Endothelial cell of umbilical vein (primary cell): ENCODE measurements around the gene SRRM3.
A peak's percentile ranks its signal among the peaks of the same experiment; 100 is the strongest.

ENCODE experiments used
- EZH2 ChIP-seq: IDR thresholded peaks from 2 replicates; pipeline ENCODE4 v1.6.1; 2012; ENCODE audit warnings: borderline replicate concordance, low read depth, mild to moderate bottlenecking, moderate library complexity, low read length, inconsistent platforms; ENCODE audit not compliant: severe bottlenecking
- FOS ChIP-seq: IDR thresholded peaks from 2 replicates; pipeline ENCODE4 v1.6.1; 2011; ENCODE audit warnings: mild to moderate bottlenecking, low read length, moderate library complexity, borderline replicate concordance; ENCODE audit not compliant: insufficient read depth
- JUN ChIP-seq: IDR thresholded peaks from 2 replicates; pipeline ENCODE4 v1.6.1; 2011; ENCODE audit warnings: borderline replicate concordance, low read depth; ENCODE audit not compliant: insufficient read length, insufficient read depth
- MYC ChIP-seq: IDR thresholded peaks from one replicate; pipeline ENCODE4 v1.6.1; 2011; ENCODE audit warnings: mild to moderate bottlenecking, low read depth, low read length
- POLR2A ChIP-seq: IDR thresholded peaks from 2 replicates; pipeline ENCODE4 v1.6.1; 2012; ENCODE audit warnings: low read depth, mild to moderate bottlenecking, control low read depth, low read length
- POLR2AphosphoS5 ChIP-seq: IDR thresholded peaks from 2 replicates; pipeline ENCODE4 v1.6.1; 2012; ENCODE audit warnings: low read depth, mild to moderate bottlenecking, control low read depth, low read length, moderate library complexity; ENCODE audit not compliant: insufficient read depth
- TF ChIP-seq, protein P1 (sequence below), 2 donors: IDR thresholded peaks; 1 replicate in 1 of 2; 2 replicates in 1 of 2; pipeline ENCODE4 v1.5.1; 2011; ENCODE audit warnings: low read length in 2 of 2, mild to moderate bottlenecking in 2 of 2, moderate library complexity in 2 of 2, control low read depth in 1 of 2, inconsistent platforms in 1 of 2, low read depth in 1 of 2; ENCODE audit not compliant: insufficient read depth in 1 of 2; ENCODE audit errors: extremely low read depth in 1 of 2

DNA sequence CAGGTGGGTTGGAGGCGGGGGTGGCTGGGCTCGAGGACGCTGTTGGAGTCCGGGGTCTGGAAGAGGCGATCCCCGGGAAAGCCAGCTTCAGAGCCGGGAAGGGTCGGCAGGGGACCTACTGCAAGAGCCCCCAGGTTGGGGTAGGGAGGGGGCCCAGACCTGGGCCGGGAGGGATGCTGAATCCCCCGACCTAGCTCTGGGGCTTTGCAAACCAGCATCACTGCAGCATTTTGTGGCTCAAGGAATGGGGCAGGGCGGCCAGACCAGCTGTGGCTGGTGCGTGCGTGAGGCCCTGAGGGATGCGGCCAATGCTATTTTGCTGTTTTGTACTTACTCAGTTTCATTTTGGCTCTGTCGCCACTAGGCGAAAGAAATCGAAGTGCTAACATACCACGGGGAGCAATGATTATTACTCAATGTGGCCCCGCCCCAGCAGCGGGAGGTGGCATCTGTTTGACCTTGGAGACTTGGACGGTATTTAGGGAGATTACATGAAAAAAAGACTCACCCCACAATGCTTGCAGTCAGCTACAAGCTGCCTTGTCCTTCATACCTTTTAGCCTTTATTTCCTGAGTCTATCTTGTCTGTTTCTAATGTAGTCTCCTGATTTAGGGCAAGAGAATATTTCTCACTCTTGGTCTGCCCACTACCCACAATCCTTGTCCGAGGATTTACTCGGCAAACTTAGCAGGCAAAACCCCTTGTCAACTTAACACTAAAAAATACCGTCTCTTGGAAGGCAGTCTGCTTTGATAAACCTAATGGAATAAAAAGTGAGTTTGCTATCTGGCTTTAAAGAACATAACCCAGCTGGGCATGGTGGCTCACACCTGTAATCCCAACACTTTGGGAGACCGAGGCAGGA, 117.0 kb downstream of the SRRM3 start:
- TF ChIP-seq, protein P1, sequence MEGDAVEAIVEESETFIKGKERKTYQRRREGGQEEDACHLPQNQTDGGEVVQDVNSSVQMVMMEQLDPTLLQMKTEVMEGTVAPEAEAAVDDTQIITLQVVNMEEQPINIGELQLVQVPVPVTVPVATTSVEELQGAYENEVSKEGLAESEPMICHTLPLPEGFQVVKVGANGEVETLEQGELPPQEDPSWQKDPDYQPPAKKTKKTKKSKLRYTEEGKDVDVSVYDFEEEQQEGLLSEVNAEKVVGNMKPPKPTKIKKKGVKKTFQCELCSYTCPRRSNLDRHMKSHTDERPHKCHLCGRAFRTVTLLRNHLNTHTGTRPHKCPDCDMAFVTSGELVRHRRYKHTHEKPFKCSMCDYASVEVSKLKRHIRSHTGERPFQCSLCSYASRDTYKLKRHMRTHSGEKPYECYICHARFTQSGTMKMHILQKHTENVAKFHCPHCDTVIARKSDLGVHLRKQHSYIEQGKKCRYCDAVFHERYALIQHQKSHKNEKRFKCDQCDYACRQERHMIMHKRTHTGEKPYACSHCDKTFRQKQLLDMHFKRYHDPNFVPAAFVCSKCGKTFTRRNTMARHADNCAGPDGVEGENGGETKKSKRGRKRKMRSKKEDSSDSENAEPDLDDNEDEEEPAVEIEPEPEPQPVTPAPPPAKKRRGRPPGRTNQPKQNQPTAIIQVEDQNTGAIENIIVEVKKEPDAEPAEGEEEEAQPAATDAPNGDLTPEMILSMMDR (IDR thresholded peaks at IDR 0.05; ENCODE audit: extremely low read depth in 1 of 2, insufficient read depth in 1 of 2, low read depth in 1 of 2, low read length in 2 of 2): peak; percentile 27 to 34
- TF ChIP-seq POLR2AphosphoS5 (peak; percentile 20), POLR2A (peak; percentile 9), JUN (no peak), MYC (no peak), EZH2 (no peak), FOS (no peak)
